Measurements from ENCODE around the gene SIAH2. TPM values are rescaled to one million over a fixed set of nuclear protein-coding genes. Genes with fewer than 3 reads are reported as not detected.

Gene SIAH2
- total and polyA plus RNA-seq, 9 of the 15 experiments (the other 6 are each of a cell fraction or from before 2014, with no cell fraction given): 4.8 to 39.0 (median 29.9) TPM

DNA sequence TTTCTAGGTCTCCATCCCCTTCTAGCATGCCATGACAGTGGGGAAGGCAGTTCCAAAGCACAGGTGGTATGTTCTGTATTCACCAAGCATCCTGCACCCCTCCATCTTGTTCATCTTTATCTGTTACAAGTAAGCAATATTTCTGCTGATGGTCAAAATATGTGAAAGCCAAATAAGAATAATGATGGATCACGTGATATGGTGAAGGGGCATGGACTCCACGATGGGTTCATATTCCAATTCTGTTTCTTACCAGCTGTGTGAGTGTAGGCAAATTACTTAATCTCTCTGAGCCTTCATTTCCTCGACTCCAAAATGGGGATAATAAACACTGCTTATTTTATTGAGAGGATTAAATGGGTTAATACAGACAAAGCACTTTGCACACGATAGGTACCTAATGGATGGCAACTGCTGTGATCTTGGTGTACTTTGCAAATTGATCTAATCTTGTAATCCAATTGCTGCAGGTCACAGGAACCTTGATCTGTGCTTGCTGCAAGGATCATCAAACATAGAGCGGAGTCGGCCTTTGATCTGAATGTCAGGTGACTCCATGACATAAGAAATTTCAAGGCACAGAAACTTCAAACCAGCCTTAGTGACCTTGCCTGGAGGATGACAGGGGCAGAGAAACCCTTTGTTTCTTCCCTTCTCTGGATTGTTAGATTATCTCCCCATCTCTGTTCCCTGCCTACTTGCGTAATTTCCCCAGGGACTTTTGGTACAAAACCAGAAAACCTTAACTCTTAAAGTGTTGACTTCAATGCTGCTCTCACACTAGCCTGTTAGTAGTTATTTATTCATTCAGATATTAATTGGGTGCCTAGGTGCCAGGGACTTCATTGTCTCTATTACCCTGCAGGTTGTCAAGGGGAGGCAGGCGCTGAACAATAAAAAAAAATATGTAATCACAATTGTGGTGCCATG, 25.8 kb downstream of the SIAH2 start (continued):
- TF ChIP-seq, protein P1, sequence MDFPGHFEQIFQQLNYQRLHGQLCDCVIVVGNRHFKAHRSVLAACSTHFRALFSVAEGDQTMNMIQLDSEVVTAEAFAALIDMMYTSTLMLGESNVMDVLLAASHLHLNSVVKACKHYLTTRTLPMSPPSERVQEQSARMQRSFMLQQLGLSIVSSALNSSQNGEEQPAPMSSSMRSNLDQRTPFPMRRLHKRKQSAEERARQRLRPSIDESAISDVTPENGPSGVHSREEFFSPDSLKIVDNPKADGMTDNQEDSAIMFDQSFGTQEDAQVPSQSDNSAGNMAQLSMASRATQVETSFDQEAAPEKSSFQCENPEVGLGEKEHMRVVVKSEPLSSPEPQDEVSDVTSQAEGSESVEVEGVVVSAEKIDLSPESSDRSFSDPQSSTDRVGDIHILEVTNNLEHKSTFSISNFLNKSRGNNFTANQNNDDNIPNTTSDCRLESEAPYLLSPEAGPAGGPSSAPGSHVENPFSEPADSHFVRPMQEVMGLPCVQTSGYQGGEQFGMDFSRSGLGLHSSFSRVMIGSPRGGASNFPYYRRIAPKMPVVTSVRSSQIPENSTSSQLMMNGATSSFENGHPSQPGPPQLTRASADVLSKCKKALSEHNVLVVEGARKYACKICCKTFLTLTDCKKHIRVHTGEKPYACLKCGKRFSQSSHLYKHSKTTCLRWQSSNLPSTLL (IDR thresholded peaks at IDR 0.05): no peak
- TF ChIP-seq GTF2A2 (tag; IDR thresholded peaks at IDR 0.05) (no peak), SRSF7 (optimal IDR thresholded peaks at IDR 0.05; ENCODE audit: low read depth, low read length) (no peak)

DNA sequence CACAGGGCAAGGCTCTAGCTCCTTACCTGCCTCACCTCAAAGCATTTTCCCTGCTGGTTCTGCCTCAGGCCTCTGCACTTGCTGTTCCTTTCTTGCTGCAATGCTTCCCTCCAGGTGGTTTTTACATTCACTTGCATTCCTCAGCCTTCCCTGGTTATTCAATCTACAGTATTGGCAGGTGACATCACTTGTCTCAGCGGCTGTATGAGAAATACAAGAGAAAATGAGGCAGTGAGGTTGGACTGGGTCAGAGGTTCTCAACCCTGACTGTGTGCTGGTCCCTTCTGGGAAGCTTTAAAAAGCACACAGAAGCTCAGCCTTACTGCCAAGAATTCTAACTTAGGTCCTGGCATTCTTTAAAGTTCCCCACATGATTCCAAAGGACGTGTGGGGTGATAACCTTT, 26.7 kb downstream of the SIAH2 start:
- DNase-seq (ENCODE audit: extremely low read depth in 1 of 4, low spot score in 3 of 4) (no peak), FAIRE-seq (no peak), ATAC-seq (no peak)
- no TSS peak for BruUV-seq (replicated peaks)
- no peak overlapping the region for H3K27ac ChIP-seq (ENCODE audit: extremely low read depth, low read depth, low read length)
- in situ Hi-C loops (cut with MboI) (no loop called here), intact Hi-C loops (cut with micrococcal nuclease) (no loop called here)
- WGBS (ENCODE audit: insufficient coverage, low coverage, missing lambda C conversion rate): 46% methylated on average over 2 of the region's 2 CpGs
- H3K79me2 ChIP-seq (ENCODE audit: control insufficient read depth, insufficient read depth, low read length): peaks cover 8% of the 10 kb centered on the region; the same call in 2 of the 3 replicates
- H3K9ac ChIP-seq (ENCODE audit: insufficient read depth in 1 of 2, low read depth in 2 of 2, low read length in 2 of 2): peak overlapping the region in 1 of 2 experiments; percentile 18; a peak in 1 of 4 replicates
- H3K9me3 ChIP-seq (replicated peaks; ENCODE audit: control insufficient read depth, insufficient read depth, low read depth, low read length): no peaks in the 10 kb centered on the region
- POLR2A ChIA-PET: interaction anchor here (0.7 to 1.3 kb wide), 2 partner anchors 10 to 24 kb away, joined by 3 read pairs; no protein-coding TSS in a partner anchor
- H3K27me3 ChIP-seq (ENCODE audit: control insufficient read depth in 2 of 2, insufficient read depth in 2 of 2, low read length in 2 of 2): no peaks in the 10 kb centered on the region
- no peak overlapping the region for H3K4me3 ChIP-seq
- H2AFZ ChIP-seq (ENCODE audit: low read depth, low read length): no peak overlapping the region
- H3K4me2 ChIP-seq (ENCODE audit: insufficient read depth, low read length): no peak overlapping the region
- H3K9me1 ChIP-seq (ENCODE audit: control insufficient read depth, insufficient read depth, low read length): no peaks in the 10 kb centered on the region
- H3K4me1 ChIP-seq (replicated peaks in 1 of 2; ENCODE audit: control insufficient read depth in 2 of 2, insufficient read depth in 2 of 2, low read length in 2 of 2): peaks cover 29 to 74% of the 10 kb centered on the region in 2 experiments
- CTCF ChIA-PET (ENCODE audit: low intra/inter-chr PET ratio): no interaction called here
- H3K36me3 ChIP-seq (ENCODE audit: control insufficient read depth, insufficient read depth, low read length): peaks cover 7% of the 10 kb centered on the region; the same call in 2 of the 3 replicates
- no peaks in the 10 kb centered on the region for H4K20me1 ChIP-seq (replicated peaks; ENCODE audit: control insufficient read depth, insufficient read depth, low read length)
- no peak for TF ChIP-seq TGIF2 (CRISPR knock-in tag; IDR thresholded peaks at IDR 0.05)
- no peak for TF ChIP-seq ZSCAN29 (IDR thresholded peaks at IDR 0.05)
- TF ChIP-seq TAF9B (IDR thresholded peaks at IDR 0.05; ENCODE audit: partially characterized antibody): no peak
- TF ChIP-seq ERF (CRISPR knock-in tag; IDR thresholded peaks at IDR 0.05): no peak
- no peak for TF ChIP-seq MYNN (IDR thresholded peaks at IDR 0.05)
- no peak for TF ChIP-seq MYNN (CRISPR knock-in tag; IDR thresholded peaks at IDR 0.05)
- TF ChIP-seq DMBX1 (CRISPR knock-in tag; IDR thresholded peaks at IDR 0.05; ENCODE audit: borderline replicate concordance): no peak
- no peak for TF ChIP-seq TRIM24 (IDR thresholded peaks at IDR 0.05)
- no peak for TF ChIP-seq ELF4 (CRISPR knock-in tag; IDR thresholded peaks at IDR 0.05)
- no peak for TF ChIP-seq NONO (IDR thresholded peaks at IDR 0.05; ENCODE audit: low read depth in 2 of 2, low read length in 1 of 2)
- TF ChIP-seq, protein P2, sequence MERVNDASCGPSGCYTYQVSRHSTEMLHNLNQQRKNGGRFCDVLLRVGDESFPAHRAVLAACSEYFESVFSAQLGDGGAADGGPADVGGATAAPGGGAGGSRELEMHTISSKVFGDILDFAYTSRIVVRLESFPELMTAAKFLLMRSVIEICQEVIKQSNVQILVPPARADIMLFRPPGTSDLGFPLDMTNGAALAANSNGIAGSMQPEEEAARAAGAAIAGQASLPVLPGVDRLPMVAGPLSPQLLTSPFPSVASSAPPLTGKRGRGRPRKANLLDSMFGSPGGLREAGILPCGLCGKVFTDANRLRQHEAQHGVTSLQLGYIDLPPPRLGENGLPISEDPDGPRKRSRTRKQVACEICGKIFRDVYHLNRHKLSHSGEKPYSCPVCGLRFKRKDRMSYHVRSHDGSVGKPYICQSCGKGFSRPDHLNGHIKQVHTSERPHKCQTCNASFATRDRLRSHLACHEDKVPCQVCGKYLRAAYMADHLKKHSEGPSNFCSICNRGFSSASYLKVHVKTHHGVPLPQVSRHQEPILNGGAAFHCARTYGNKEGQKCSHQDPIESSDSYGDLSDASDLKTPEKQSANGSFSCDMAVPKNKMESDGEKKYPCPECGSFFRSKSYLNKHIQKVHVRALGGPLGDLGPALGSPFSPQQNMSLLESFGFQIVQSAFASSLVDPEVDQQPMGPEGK (CRISPR knock-in tag; IDR thresholded peaks at IDR 0.05; ENCODE audit: borderline replicate concordance): no peak
- TF ChIP-seq ZNF584 (CRISPR knock-in tag; IDR thresholded peaks at IDR 0.05; ENCODE audit: low read depth): no peak
- TF ChIP-seq NR4A1 (CRISPR knock-in tag; IDR thresholded peaks at IDR 0.05): no peak
- no peak for TF ChIP-seq NR4A1 (tag; IDR thresholded peaks at IDR 0.05)
- no peak for TF ChIP-seq ZNF324 (CRISPR knock-in tag; IDR thresholded peaks at IDR 0.05)
- no peak for TF ChIP-seq ZNF644 (tag; IDR thresholded peaks at IDR 0.05; ENCODE audit: low read depth)
